OCI-LY7 (cell line): Measurements from ENCODE around the gene TTC34. TPM values are rescaled to one million over a fixed set of nuclear protein-coding genes. Genes with fewer than 3 reads are reported as not detected.

Source experiments
- BruUV-seq: library from RNA; stranded (reverse); fragments of 400-500 nt; replicated peaks from 2 replicates; lab custom pipeline; 2021; lab: Mats Ljungman, UMichigan
- CTCF ChIA-PET: fragments of 300-600 bp; sonication (Branson Sonifier 250); formaldehyde crosslinking; loops from one replicate; lab custom pipeline; 2022; ENCODE audit warnings: antibody characterized with exemption; ENCODE audit not compliant: unreplicated experiment; lab: Charles Lee
- POLR2A ChIA-PET: fragments of 300-600 bp; sonication (Branson Sonifier 250); formaldehyde crosslinking; loops from one replicate; lab custom pipeline; 2022; ENCODE audit warnings: antibody characterized with exemption; lab: Charles Lee
- DNase-seq: peaks from one replicate; pipeline ENCODE4 v3.0.0-alpha.2; 2015; ENCODE audit warnings: low spot score
- H2AFZ ChIP-seq: fragments of 200-600 bp; sonication (generic), shearing (Covaris generic); 2 replicates; pipeline ENCODE4 v1.6.1; 2014; ENCODE audit warnings: mild to moderate bottlenecking, antibody characterized with exemption, low read length, moderate library complexity
- H3K27ac ChIP-seq: fragments of 200-600 bp; sonication (generic); 2 replicates; pipeline ENCODE4 v1.5.1; 2014; ENCODE audit warnings: mixed run types, low read depth, mild to moderate bottlenecking, moderate library complexity, low read length, inconsistent platforms; ENCODE audit not compliant: poor library complexity, severe bottlenecking
- H3K36me3 ChIP-seq: fragments of 200-600 bp; sonication (generic); 2 replicates; pipeline ENCODE4 v1.6.1; 2014; ENCODE audit warnings: mild to moderate bottlenecking, antibody characterized with exemption, low read length, moderate library complexity, mixed read lengths; ENCODE audit not compliant: insufficient read depth
- H3K4me1 ChIP-seq: fragments of 200-600 bp; sonication (generic); 2 replicates; pipeline ENCODE4 v1.5.1; 2014; ENCODE audit warnings: mild to moderate bottlenecking, low read length; ENCODE audit not compliant: insufficient read depth, poor library complexity, severe bottlenecking
- H3K4me2 ChIP-seq: fragments of 200-600 bp; sonication (generic); 2 replicates; pipeline ENCODE4 v1.6.1; 2014; ENCODE audit warnings: mild to moderate bottlenecking, low read length
- H3K4me3 ChIP-seq: fragments of 200-600 bp; sonication (generic); 2 replicates; pipeline ENCODE4 v1.5.1; 2014; ENCODE audit warnings: mild to moderate bottlenecking, low read depth, low read length; ENCODE audit not compliant: poor library complexity, severe bottlenecking
- H3K79me2 ChIP-seq: fragments of 200-600 bp; sonication (generic); 2 replicates; pipeline ENCODE4 v1.6.1; 2016; ENCODE audit warnings: low read depth, mild to moderate bottlenecking, low read length, moderate library complexity, mixed read lengths; ENCODE audit not compliant: insufficient read depth
- H3K9me2 ChIP-seq: fragments of 200-600 bp; sonication (generic); 2 replicates; pipeline ENCODE4 v1.6.1; 2016; ENCODE audit warnings: mild to moderate bottlenecking, low read length, mixed read lengths; ENCODE audit not compliant: insufficient read depth
- H3K9me3 ChIP-seq: fragments of 200-600 bp; sonication (generic); 2 replicates; pipeline ENCODE4 v1.6.1; 2014; ENCODE audit warnings: mild to moderate bottlenecking, mixed run types, low read length, mixed read lengths
- H4K20me1 ChIP-seq: fragments of 200-600 bp; sonication (generic); 2 replicates; pipeline ENCODE4 v1.6.1; 2014; ENCODE audit warnings: mild to moderate bottlenecking, antibody characterized with exemption, low read length, moderate library complexity, mixed read lengths; ENCODE audit not compliant: insufficient read depth
- CTCF ChIP-seq: fragments of 200-600 bp; sonication (generic); conservative IDR thresholded peaks from 2 replicates; pipeline ENCODE4 v1.5.1; 2014; ENCODE audit warnings: mild to moderate bottlenecking, antibody characterized with exemption, low read length, moderate library complexity, mixed read lengths
- EZH2phosphoT487 ChIP-seq: fragments of 200-600 bp; sonication (generic); IDR thresholded peaks from 2 replicates; pipeline ENCODE4 v1.6.1; 2018; ENCODE audit warnings: low read depth, borderline replicate concordance, mild to moderate bottlenecking, mixed run types, antibody characterized with exemption, low read length, moderate library complexity, mixed read lengths
- intact Hi-C: fragments of 100-400 bp; cut with micrococcal nuclease; formaldehyde crosslinking; loops from one replicate; pipeline ENCODE4 v1.10.0; 2022; ENCODE audit not compliant: unreplicated experiment
- total RNA-seq, 2 experiments: library from RNA; depleted of rRNA in 1 of 2; stranded (reverse); fragments of >200 nt in 1 of 2; shearing (Covaris generic) in 1 of 2; gene quantifications; 2 replicates each; pipeline ENCODE4 v1.2.3, GENCODE V29; 2014 to 2022

TTC34 gene
- total RNA-seq, 2 experiments from 2014 or later, result 1.1 to 2.2 TPM

GRCh38 chr1:2825487-2826189, 24.1 kb upstream of the TTC34 start:
- Histone ChIP-seq H3K27ac (no peak overlapping the region), H3K9me3 (no peaks in the 10 kb centered on the region), H3K4me2 (no peak overlapping the region), H3K9me2 (no peaks in the 10 kb centered on the region), H3K36me3 (no peaks in the 10 kb centered on the region), H3K4me3 (no peak overlapping the region), H4K20me1 (no peaks in the 10 kb centered on the region), H3K4me1 (no peaks in the 10 kb centered on the region), H2AFZ (no peak overlapping the region), H3K79me2 (no peaks in the 10 kb centered on the region)
- POLR2A ChIA-PET, result no interaction called here
- DNase-seq, result no peak
- intact Hi-C loops, result no loop called here
- CTCF ChIA-PET, result no interaction called here
- no TSS peak for BruUV-seq
- TF ChIP-seq CTCF, result no peak
- no peak for TF ChIP-seq EZH2phosphoT487

GRCh38 chr1:2824999-2825398, 23.5 kb upstream of the TTC34 start:
- no peaks in the 10 kb centered on the region for H3K9me3 ChIP-seq
- no peak overlapping the region for H3K4me3 ChIP-seq
- no peak overlapping the region for H2AFZ ChIP-seq
- intact Hi-C loops, result loop anchor here (5.0 kb wide), 1 partner anchor 597 kb away; no protein-coding TSS in a partner anchor
- no peaks in the 10 kb centered on the region for H3K9me2 ChIP-seq
- no peak overlapping the region for H3K27ac ChIP-seq
- no peaks in the 10 kb centered on the region for H4K20me1 ChIP-seq
- no peaks in the 10 kb centered on the region for H3K4me1 ChIP-seq
- CTCF ChIA-PET, result no interaction called here
- H3K36me3 ChIP-seq, result no peaks in the 10 kb centered on the region
- TF ChIP-seq CTCF (no peak), EZH2phosphoT487 (no peak)
- no TSS peak for BruUV-seq
- no peaks in the 10 kb centered on the region for H3K79me2 ChIP-seq
- no peak overlapping the region for H3K4me2 ChIP-seq
- POLR2A ChIA-PET, result no interaction called here
- DNase-seq, result no peak

GRCh38 chr1:2823921-2824610, 22.6 kb upstream of the TTC34 start:
- TF ChIP-seq EZH2phosphoT487, result no peak
- no peak for TF ChIP-seq CTCF
- H3K36me3 ChIP-seq, result no peaks in the 10 kb centered on the region
- intact Hi-C loops, result loop anchor here (5.0 kb wide), 1 partner anchor 598 kb away; no protein-coding TSS in a partner anchor
- H4K20me1 ChIP-seq, result no peaks in the 10 kb centered on the region
- H3K9me2 ChIP-seq, result no peaks in the 10 kb centered on the region
- ChIA-PET CTCF (interaction anchor here (0.6 kb wide), 1 partner anchor 689 kb away, joined by 3 read pairs; no protein-coding TSS in a partner anchor), POLR2A (no interaction called here)
- no peak overlapping the region for H2AFZ ChIP-seq
- no peak overlapping the region for H3K4me2 ChIP-seq
- no peak for DNase-seq
- H3K4me3 ChIP-seq, result no peak overlapping the region
- H3K79me2 ChIP-seq, result no peaks in the 10 kb centered on the region
- no peaks in the 10 kb centered on the region for H3K9me3 ChIP-seq
- H3K4me1 ChIP-seq, result no peaks in the 10 kb centered on the region
- BruUV-seq, result no TSS peak
- H3K27ac ChIP-seq, result no peak overlapping the region
